ENCODE results near the gene CST2.
"Not testable (repeated sequence)": the region's sequence is repeated elsewhere in the genome, so short reads cannot be mapped to it uniquely, and the experiment has no call there.

GRCh38 chr20:23778676-23779075, 47.9 kb downstream of the CST2 start:
- not testable (repeated sequence) for TF ChIP-seq POLR2A (IDR thresholded peaks at IDR 0.05); CTCF (IDR thresholded peaks at IDR 0.05 in 8 of 11, conservative IDR thresholded peaks at IDR 0.05 in 3 of 11)
